G401.6 (cell line): ENCODE data around the gene RALGPS1.

Experiments used
- FAIRE-seq: peaks from 2 replicates; lab custom pipeline; 2012; peaks lifted over from hg19 to GRCh38; lab: Jason Lieb, UNC

RALGPS1 gene

DNA sequence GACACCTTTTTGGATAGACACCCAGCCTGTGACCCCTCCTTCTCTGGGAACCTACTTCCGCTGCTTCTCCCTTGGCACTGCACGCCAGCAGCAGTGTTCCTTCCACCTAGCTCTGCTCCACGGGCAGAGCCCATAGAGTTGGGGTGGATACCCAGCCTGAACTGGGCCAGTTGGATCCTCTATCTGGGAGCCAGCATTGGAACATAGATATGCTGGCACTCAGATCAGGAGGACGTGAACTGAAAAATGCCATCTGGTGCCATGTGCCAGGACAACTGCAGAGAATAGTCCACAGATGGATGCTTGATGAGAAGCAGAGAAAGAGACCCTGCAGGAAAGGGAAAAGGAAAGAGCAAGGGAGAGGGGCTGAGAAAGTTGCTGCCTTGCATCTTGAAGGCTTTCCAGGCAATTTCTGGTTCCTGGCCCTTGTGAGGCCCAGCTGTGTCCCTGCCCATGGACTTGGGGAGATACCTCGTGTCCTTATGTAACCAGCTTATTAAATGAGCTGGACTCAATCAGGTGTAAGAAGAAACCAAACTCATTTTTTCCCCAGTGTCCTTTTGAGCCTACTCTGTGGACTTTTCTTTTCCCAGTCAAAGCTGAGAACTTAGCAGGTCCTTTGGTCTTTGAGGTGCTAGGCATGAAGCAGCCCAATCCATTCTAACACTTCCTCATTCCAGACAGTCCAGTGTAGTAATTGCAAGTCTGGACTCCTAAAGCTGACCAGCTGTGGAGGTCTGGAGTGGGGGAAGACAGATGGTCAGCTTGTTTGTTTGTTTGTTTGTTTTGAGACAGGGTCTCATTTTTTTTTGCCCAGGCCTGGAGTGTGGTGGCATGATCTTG, 168.8 kb downstream of the RALGPS1 start:
- FAIRE-seq: no peak

DNA sequence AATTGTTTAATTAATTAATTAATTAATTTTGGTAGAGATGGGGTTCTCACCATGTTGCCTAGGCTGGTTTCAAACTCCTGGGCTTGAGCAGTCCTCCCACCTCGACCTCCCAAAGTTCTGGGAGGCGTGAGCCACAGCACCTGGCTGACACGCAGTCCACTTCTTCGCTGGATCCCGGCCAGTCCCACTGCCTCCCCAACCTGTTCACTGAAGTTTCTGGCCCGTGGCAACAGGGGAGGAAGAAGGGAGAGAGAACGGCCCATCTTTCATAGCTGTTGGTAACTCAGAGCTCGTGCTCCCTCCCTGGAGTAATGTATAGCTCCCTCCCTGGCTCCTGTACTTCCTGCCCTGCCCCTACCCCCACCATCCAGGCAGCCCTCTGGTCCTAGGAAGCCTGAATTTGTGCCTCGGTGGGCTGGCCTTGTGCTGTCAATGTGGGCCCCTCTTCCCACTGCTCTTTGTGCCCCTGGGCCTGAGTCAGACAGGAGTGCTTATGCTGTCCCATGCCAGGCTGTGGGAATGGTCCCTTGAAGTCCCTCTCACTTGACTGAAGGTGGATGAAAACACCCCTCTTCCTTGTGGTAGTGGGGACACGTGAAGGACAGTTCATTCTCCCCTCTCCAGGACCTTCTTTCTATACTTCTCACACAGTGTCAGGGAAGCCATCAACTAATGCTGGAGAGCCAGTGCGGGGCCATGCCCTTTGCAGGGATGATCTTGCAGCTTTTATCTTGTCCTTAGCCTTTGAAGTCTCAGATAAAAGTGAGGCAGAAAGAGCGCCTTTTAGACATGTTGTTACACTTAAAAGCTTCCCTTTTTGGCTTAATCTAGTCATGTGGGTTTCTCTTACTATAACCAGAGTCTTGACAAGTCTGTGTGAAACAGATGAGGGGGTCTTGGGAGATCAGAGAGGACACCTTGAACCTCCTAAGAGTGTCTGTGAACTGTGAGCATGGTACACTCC, 169.8 kb downstream of the RALGPS1 start:
- FAIRE-seq: no peak

DNA sequence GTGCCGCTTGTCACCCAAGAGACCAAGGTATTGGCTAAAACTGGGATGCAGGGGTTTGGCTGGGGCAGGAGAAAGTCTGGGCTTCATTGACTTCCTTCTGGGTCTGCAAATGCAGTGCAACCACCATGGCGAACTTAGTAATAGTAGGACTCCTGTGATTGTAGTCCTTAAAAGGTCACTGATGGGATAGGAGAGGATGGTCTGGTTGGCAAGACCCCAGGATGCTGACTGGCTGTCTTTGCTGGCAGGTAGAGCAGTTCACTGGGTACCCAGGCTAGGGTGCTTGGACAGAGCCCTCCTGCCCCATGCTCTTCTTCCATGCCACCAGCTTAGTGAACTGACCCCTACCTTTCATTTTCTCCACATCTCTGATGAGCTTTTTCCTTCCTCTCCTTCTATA, 170.6 kb downstream of the RALGPS1 start:
- no peak for FAIRE-seq

DNA sequence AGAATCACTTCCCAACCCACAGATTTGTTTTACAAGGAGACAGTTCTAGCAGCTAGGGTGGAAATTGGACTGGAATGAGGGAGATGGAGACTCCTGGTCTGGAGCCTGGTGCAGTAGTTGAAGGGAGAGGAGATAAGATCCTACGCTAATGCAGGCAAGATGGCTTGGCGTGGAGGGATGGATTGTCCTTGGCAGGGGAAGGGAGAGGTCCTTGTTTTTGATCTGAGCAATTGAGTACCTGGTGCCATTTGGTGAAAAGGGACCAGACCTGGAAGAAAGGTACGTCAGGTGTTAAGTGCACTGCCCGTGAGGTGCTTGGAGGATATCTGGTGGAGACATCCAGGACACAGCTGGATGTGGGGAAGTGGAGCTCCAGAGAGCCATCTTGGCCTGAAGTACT, 172.2 kb downstream of the RALGPS1 start:
- FAIRE-seq: no peak

DNA sequence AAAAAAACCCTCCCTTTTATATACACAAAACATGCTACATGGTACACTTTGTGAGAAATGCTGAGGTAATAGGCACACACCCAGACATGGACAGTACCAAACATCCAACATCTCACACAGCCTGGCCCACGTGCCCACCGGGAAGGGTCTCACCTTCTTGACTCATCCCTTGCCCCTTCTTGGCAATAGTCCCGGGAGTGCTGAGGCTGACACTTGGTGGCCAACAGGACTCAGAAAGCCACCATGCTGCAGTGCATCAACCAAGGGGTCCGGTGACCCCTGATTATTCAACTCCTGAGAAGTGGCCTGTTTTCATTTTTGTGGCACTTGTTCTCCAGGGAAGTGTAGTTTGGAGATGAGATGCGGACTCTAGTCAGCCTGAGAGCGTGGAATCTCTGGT, 172.8 kb downstream of the RALGPS1 start:
- no peak for FAIRE-seq

DNA sequence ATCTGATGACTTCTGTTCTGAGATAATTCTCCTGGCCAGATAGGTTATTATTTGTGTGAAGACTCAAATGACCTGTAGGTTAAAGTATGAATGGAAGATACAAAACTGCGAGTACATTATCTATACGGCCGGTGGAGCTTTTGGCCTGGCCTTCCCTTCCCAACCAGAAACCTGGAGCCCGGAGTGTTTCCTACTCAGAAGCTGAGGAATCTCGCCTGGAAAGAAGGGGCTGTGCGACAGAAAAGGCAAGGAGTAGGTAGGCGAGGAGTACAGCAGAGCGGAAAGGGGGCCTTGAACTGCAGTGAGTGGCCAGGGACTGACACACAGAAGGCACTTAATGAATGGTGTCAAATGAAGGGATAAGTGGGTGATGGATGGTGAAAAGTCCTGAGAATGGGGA, 173.3 kb downstream of the RALGPS1 start:
- FAIRE-seq: no peak

DNA sequence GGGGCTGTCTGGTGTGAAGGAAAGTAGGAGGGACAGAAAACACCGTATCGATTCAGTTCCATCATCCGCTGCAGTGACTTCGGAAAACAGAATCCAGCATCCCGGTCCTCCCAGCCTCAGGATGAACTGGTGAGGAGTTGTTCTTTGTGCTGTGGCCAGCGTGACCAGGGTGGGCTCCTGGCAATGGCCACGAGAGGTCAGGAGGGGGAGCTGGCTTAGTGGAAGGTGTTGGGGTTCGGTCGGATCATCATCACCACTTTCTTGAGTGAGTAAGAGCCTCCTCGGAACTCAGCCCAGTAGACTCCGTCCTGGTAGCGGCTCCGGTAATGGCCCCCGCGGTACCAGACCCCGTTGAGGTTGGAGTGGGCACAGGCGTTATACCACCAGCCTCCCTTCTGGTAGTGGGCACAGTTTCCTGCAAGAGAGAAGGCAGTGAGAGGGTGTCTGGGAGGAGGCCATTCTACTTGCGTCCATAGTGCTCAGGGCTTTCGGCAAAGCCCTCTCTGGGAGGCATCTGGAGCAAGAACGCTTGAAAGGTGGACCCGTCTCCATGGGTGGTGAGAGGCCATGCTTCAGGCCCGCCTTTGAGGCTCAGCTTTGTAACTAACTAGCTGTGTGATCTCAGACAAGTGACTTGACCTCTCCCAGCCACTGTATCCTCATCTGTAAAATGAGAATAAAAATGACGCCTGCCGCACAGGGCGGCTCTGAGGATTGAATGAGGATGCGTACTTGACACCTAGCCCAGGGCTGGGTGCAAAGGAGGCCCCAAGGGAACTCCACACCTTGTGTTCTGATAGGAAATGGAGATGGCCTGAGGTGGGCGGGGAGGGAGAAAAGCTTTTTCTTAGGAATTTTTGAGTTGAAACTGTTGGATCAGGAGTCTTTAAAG, 174.4 kb downstream of the RALGPS1 start:
- no peak for FAIRE-seq

DNA sequence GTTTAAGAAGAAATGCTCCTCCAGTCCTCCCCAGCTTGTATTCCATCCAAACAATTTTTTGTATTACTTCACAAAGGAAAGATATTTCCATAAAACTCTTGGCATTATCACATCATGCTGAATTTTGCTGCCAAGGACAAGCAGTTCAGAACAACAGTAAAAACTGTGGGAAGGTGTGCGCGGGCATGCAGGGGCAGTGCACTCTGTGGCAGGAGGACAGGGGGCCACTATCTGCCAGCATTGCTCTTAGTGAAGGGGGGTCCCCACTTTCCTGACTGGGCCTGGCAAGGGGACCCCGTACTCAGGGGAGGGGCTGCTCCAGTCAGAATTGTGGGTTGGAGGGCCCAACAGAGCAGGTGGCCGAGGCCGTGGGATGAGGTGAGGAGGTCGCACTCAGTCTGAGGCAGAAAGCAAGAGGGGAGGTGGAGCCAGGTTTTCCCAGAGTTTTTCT, 175.1 kb downstream of the RALGPS1 start:
- FAIRE-seq: no peak

DNA sequence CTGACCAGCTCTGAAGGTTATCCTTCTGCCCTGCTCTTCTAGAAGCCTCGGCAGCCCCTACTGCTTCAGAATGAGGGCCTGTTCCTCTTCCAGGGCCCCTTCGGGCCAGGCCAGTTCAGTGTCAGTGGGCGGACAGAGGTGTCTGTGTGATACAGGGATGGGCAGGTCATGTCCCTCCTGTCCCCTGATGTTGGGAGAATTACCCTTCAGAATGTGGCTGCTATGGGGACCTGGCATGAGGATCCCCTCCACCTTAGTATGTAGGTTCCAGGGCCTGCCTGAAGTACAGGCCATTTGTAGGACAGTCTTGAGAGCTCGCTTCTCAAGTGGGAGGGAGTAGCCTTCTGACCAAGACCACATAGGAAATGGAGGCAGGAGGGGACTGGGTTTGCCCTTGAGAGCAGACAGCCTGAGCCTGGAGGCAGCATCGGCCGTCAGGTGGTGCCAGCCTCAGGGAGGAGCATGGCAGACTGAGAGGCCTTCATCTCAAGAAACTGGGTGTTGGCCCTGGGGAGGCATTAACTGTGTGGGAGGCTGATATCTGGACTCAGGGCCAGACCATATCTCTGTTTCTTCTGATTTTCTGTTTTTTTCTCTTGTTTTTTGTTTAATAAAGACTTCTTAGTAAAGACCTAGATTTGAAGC, 175.9 kb downstream of the RALGPS1 start:
- FAIRE-seq: no peak

DNA sequence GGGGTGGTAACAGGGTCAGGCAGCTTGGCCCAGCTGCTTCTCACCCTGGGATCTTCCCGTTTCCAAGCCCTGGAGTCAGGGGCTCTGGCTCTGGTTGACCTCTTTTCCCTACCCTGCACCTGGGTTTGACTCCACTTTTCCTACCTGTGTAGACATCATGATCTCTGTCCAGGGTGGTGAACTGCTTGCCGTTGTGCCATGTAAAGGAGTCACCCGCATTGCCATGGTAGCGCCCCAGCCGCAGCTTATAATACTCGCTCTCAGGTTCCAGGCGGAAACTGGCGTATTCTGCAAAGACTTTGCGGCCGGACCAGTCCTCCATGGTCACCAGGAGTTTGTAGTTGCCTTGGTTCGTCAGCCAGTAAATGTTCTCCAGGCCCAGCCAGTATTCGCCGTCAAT, 176.9 kb downstream of the RALGPS1 start:
- no peak for FAIRE-seq

DNA sequence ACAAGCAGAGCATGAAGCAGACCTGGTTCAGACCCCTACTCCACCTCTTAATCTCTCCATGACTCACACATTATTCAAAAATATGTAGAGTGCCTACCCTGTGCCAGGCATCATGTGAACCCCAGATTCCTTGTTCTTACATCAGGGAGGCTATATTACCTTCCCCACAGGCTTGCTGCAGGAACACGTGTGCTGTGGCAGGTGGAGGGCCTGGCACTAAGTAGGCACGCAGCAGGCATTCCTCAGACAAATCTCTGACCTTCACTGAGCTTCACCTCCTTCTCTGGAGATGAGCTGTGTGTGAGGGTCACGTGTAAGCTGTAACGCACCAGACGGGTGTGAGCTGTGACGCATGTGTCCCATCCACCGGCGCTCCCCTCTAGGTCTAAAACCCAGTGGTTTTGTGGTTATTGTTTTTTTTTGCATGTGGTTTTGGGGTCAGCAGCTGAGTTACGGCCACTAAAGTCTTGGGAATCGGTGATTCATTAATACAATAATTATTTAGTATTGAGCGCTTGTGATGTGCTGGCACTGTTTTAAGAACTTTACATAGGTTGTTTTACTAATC, 177.5 kb downstream of the RALGPS1 start:
- no peak for FAIRE-seq

DNA sequence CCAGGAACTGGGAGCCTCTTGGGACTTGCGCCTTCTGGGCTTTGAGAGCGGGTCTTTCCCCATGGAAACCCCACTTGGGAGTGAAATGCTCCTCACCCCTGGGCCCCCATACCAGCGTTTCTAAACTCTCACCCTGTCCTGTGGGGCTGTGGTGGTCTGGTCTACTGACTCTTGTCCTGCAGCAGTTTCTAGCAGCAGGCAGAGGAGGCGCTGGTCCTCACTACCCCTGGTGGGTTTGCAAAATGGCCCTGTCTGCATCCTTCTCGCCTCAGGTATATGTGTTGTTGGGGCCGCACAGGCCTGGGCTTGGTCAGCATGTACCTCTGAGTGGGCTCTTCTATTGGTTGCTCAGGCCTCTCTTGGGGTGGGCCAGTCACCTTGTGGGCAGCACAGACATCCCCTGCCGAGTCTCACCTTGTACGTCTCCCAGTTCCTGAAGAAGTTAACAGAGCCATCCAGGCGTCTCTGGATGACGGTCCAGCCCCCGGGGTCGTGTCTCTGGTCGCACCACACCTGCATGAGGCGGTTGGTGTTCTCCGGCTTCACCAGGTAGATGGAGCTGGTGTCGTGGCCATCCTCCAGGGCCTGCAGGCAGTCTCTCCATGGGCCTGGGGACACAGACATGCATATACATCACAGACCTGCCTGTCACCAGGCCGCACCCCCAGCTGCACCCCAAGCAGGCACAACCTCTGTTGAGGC, 178.9 kb downstream of the RALGPS1 start:
- FAIRE-seq: no peak

DNA sequence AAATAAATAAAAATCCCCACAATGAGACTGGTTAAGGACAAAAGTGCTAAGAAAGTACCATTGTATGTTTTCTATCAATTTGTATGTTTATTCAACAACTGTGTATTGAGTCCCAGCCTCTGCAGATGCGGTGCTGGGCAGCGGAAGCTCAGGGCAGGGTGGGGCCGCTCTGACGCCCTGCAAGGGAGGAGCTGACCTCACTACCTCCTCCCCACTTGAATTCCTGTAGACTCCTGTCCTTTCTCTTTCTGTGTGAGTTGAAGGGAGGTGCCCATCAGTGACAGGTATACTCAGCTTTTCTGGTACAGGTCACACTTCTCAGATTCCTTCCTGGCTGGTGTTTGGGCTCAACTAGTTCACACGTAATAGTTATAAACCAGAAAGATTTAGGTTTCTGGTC, 180.8 kb downstream of the RALGPS1 start:
- no peak for FAIRE-seq

DNA sequence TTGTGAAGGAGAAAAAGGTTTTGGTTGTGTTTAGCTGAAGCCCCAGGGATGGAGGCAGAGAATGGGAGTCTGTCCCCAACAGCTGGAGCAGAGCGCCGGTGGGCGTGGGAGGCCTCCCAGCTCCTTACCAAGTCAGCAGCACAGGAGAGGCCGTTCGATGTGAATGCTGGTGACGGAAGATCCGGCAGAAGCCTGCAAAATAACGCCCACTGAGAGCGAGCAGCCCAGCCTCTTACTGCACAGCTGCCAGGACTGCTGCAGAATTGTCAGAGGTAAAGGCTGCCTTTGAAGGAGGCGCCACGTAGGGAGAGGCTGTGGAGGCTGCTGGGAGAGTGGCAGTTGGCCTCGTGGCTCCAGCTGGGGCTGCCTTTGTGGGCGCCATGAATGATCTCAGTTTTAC, 181.6 kb downstream of the RALGPS1 start:
- FAIRE-seq: no peak

DNA sequence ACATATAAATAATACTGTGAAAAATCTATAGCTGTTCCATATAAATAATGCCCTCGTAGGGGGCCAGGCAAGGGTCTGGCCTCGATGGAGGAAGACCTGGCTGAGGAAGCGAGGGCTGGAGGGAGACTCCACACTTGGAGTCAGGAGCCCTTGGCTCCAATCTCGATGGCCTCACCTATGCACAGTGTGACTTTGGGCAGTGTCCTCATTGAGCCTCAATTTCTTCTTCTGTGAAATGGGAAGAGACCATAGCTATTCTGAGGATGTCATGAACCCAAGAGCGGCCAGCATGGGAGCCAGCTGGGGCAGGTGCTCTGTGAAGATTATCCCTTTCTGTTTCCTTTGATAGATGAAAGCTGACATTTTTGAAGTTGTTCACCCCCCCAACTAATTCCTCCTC, 183.1 kb downstream of the RALGPS1 start:
- FAIRE-seq: no peak

DNA sequence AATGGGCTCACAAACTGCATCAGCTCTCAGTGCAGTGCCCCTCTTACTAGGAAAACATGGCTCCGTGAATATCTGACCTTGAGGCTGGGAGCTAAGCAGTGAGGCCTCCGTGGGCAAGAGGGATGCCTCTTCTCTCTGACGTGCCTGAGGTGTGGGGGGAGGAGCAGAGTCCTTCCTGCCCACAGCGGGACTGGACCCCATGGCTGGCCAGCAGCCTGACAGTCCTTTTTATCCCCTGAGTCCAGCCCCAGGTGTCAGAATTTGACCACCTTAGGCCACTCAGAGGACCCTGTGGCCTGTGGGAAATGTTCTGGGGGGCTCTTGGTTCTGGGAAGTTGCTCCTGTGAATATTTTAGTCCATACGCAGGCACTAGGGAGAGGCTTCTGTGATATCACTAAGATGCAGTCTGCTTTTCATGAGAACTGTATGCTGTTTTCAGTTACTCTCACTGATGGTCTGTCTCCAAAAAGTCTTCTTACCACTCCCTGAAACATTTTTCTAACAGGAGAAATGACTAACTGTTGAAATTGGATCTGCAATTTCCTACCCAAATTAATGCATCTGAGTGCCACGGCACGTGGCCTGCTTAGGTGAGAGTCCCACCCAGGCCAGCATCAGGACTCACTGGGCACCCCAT, 184.5 kb downstream of the RALGPS1 start:
- FAIRE-seq: no peak

DNA sequence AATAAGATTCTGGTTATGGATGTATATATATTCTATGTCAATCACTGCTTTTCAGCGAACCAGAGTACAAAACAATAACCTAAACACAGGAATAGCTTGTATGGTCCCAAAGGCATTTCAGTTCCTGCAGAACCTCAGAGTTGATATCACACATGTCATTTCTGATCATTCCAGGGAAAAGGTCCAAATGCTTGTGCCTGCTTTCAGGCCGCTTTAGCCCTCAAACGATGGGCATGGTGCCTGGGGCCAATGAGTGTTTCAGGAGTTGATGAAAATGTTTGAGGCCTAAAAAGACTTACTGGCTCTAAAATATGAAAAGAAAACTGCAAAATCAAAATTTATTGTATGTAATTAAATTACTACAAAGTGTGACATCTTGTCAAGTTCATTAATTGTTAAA, 185.1 kb downstream of the RALGPS1 start:
- no peak for FAIRE-seq

DNA sequence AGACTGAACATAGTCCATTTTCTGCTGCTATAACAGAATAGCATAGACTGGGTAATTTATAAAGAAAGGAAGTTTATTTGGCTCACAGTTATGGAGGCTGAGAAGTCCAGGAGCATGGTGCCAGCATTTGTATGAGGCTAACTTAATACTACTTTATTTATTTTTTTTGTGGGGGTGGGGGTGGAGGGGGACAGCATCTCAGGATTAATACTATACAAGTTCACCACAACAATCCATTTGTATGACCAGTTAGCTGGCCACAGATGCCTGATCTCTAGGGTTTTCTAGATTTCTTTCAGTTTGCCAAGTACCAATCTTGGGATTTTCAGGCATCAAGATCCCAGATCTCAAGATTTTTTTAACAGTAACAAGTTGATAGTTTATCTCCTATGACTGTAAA, 187.6 kb downstream of the RALGPS1 start:
- no peak for FAIRE-seq

DNA sequence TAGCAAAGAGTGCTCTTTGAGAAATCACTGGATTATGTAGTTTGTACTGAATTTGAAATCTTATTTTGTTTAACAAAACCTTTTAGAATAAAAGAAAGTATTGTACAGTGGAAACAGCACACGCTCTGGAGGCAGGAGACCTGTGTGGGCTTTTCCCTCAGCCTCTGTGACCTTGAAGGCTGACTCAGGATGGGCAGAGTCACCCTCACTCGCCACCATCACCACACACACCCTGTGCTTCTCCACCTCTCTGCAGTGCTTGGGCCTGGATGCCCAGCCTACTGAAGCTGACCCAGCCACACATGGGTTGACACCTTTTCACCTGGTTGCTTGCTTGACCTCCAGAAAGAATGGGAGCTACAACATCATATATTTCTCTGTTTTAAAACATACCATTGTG, 188.2 kb downstream of the RALGPS1 start:
- no peak for FAIRE-seq
